Activated T-helper 1 cell treated with anti-CD3 and anti-CD28 coated beads, Interleukin-12 subunit alpha, Interleukin-12 subunit beta, Interleukin-2, Interleukin-4 antibody, amounts not matched to agents 30 ng/mL and 10 ng/mL and 1 ng/mL, durations not matched to agents 14 hours and 24 hours and 36 hours (primary cell): Measurements from ENCODE around the gene UTP14A. TPM values are rescaled to one million over a fixed set of nuclear protein-coding genes. Genes with fewer than 3 reads are reported as not detected.
"Not testable (repeated sequence)": the region's sequence is repeated elsewhere in the genome, so short reads cannot be mapped to it uniquely, and the experiment has no call there.

Source experiments
- DNase-seq: peaks from one replicate; pipeline ENCODE4 v3.0.0; 2021; ENCODE audit warnings: low spot score
- H3K27ac Mint-ChIP-seq: one replicate; pipeline ENCODE4 v1.8.0; 2021; ENCODE audit warnings: mild to moderate bottlenecking, mixed read lengths
- H3K27me3 Mint-ChIP-seq: one replicate; pipeline ENCODE4 v1.8.0; 2022; ENCODE audit warnings: mild to moderate bottlenecking, moderate library complexity, mixed read lengths; ENCODE audit not compliant: insufficient read depth
- H3K36me3 Mint-ChIP-seq: one replicate; pipeline ENCODE4 v1.8.0; 2021; ENCODE audit warnings: low read depth, mixed read lengths
- H3K4me1 Mint-ChIP-seq: one replicate; pipeline ENCODE4 v1.8.0; 2021; ENCODE audit warnings: low read depth, mixed read lengths
- H3K4me3 Mint-ChIP-seq: one replicate; pipeline ENCODE4 v1.8.0; 2021; ENCODE audit warnings: mild to moderate bottlenecking, moderate library complexity, mixed read lengths
- H3K9me3 Mint-ChIP-seq: one replicate; pipeline ENCODE4 v1.8.0; 2021; ENCODE audit warnings: mixed read lengths
- intact Hi-C: fragments of 100-400 bp; cut with micrococcal nuclease; formaldehyde crosslinking; loops from one replicate; pipeline ENCODE4 v1.15.1; 2024
- total RNA-seq: library from RNA; stranded (reverse); gene quantifications from 2 replicates; pipeline ENCODE4 v1.2.3, GENCODE V29; 2022

The UTP14A gene, protein sequence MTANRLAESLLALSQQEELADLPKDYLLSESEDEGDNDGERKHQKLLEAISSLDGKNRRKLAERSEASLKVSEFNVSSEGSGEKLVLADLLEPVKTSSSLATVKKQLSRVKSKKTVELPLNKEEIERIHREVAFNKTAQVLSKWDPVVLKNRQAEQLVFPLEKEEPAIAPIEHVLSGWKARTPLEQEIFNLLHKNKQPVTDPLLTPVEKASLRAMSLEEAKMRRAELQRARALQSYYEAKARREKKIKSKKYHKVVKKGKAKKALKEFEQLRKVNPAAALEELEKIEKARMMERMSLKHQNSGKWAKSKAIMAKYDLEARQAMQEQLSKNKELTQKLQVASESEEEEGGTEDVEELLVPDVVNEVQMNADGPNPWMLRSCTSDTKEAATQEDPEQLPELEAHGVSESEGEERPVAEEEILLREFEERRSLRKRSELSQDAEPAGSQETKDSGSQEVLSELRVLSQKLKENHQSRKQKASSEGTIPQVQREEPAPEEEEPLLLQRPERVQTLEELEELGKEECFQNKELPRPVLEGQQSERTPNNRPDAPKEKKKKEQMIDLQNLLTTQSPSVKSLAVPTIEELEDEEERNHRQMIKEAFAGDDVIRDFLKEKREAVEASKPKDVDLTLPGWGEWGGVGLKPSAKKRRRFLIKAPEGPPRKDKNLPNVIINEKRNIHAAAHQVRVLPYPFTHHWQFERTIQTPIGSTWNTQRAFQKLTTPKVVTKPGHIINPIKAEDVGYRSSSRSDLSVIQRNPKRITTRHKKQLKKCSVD
- total RNA-seq: 59.3 and 62.4 TPM in 2 replicates

GRCh38 chrX:129905787-129906580 is at the start of gene UTP14A:
UTP14A (plus strand) TSS chrX:129906164; CDS start chrX:129906211, 47 bp downstream.
- H3K27me3 Mint-ChIP-seq: no peaks in the 10 kb centered on the region
- intact Hi-C loops: loop anchor here (1.0 to 10.0 kb wide), 9 partner anchors 25 to 1907 kb away; partner anchors contain the start of genes BCORL1, RAB33A, ZDHHC9 and ZNF280C
- H3K9me3 Mint-ChIP-seq: no peaks in the 10 kb centered on the region
- peaks cover 19% of the 10 kb centered on the region for H3K36me3 Mint-ChIP-seq
- peak; percentile 81 for DNase-seq
- peak within 1 kb of the TSS; percentile 92 for H3K27ac Mint-ChIP-seq
- H3K4me3 Mint-ChIP-seq: peak within 1 kb of the TSS; percentile 96
- H3K4me1 Mint-ChIP-seq: peaks cover 11% of the 10 kb centered on the region

DNA sequence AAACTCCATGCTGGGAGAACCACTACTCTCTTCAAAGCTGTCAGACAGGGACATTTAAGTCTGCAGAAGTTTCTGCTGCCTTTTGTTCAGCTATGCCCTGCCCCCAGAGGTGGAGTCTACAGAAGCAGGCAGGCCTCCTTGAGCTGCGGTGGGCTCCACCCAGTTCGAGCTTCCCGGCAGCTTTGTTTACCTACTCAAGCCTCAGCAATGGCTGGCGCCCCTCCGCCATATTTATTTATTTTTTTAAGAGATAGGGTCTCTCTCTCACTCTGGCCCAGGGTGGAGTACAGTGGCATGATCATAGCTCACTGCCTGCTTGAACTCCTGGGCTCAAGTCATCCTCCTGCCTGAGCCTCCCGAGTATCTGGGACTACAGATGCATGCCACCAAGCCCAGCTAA is 46.8 kb upstream of the UTP14A start:
- H3K4me3 Mint-ChIP-seq, H3K36me3 Mint-ChIP-seq, H3K27ac Mint-ChIP-seq, DNase-seq, H3K4me1 Mint-ChIP-seq, H3K9me3 Mint-ChIP-seq, H3K27me3 Mint-ChIP-seq, intact Hi-C loops: not testable (repeated sequence)

GRCh38 chrX:129866321-129866720 is 39.6 kb upstream of the UTP14A start:
- DNase-seq, H3K4me3 Mint-ChIP-seq, H3K27ac Mint-ChIP-seq, H3K9me3 Mint-ChIP-seq, intact Hi-C loops, H3K36me3 Mint-ChIP-seq, H3K4me1 Mint-ChIP-seq: not testable (repeated sequence)
- H3K27me3 Mint-ChIP-seq: peaks cover 13% of the 10 kb centered on the region

- peaks cover 12% of the 10 kb centered on the region for H3K27me3 Mint-ChIP-seq
- DNase-seq: no peak
- H3K36me3 Mint-ChIP-seq: no peaks in the 10 kb centered on the region
- no peaks in the 10 kb centered on the region for H3K4me1 Mint-ChIP-seq
- no peak overlapping the region for H3K27ac Mint-ChIP-seq
- H3K9me3 Mint-ChIP-seq: no peaks in the 10 kb centered on the region
- intact Hi-C loops: no loop called here
- H3K4me3 Mint-ChIP-seq: no peak overlapping the region
These were observed 33.4 kb upstream of the UTP14A start for GRCh38 chrX:129872524-129872923.

GRCh38 chrX:129875669-129876068 is 30.3 kb upstream of the UTP14A start:
- Mint-ChIP-seq H3K27ac (no peak overlapping the region), H3K27me3 (peaks cover 7% of the 10 kb centered on the region), H3K36me3 (no peaks in the 10 kb centered on the region), H3K9me3 (no peaks in the 10 kb centered on the region), H3K4me3 (no peak overlapping the region), H3K4me1 (no peaks in the 10 kb centered on the region)
- no peak for DNase-seq
- intact Hi-C loops: no loop called here

GRCh38 chrX:129876771-129877305 is 29.1 kb upstream of the UTP14A start:
- intact Hi-C loops: no loop called here
- Mint-ChIP-seq H3K9me3 (no peaks in the 10 kb centered on the region), H3K27ac (no peak overlapping the region), H3K27me3 (no peaks in the 10 kb centered on the region), H3K4me3 (no peak overlapping the region), H3K4me1 (no peaks in the 10 kb centered on the region), H3K36me3 (no peaks in the 10 kb centered on the region)
- no peak for DNase-seq

DNA sequence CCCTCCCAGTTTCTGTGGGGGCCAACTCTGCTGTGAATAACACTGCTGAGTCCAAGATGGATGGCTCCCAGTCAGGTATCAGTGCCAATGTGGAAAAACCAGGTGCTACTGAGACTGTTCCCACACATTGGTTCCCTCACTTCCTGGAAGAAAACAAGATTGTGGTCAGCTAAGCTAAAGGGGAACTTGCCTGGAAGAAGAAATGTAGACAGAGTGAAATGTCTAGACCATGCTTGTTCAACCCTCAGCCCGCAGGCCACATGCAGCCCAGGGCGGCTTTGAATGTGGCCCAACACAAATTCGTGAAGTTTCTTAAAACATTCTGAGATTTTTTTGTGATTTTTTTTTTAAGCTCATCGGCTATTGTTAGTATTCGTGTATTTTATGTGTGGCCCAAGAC is 28.6 kb upstream of the UTP14A start:
- no peak overlapping the region for H3K27ac Mint-ChIP-seq
- no peaks in the 10 kb centered on the region for H3K4me1 Mint-ChIP-seq
- intact Hi-C loops: no loop called here

GRCh38 chrX:129900054-129900453 is 5.9 kb upstream of the UTP14A start:
- Mint-ChIP-seq H3K9me3 (no peaks in the 10 kb centered on the region), H3K36me3 (no peaks in the 10 kb centered on the region), H3K27ac (no peak overlapping the region), H3K4me3 (no peak overlapping the region), H3K27me3 (no peaks in the 10 kb centered on the region), H3K4me1 (no peaks in the 10 kb centered on the region)
- no peak for DNase-seq
- intact Hi-C loops: loop anchor here (10.0 kb wide), 1 partner anchor 265 kb away; no protein-coding TSS in a partner anchor

More for the DNA sequence above, 28.6 kb upstream of the UTP14A start:
- DNase-seq: no peak
- no peaks in the 10 kb centered on the region for H3K27me3 Mint-ChIP-seq
- H3K4me3 Mint-ChIP-seq: no peak overlapping the region
- H3K9me3 Mint-ChIP-seq: no peaks in the 10 kb centered on the region
- H3K36me3 Mint-ChIP-seq: no peaks in the 10 kb centered on the region

GRCh38 chrX:129908636-129909035 is 2.7 kb downstream of the UTP14A start:
- intact Hi-C loops: loop anchor here (5.0 to 10.0 kb wide), 3 partner anchors 264 to 359 kb away; partner anchors contain the start of genes RAB33A and ZNF280C
- no peaks in the 10 kb centered on the region for H3K27me3 Mint-ChIP-seq
- H3K36me3 Mint-ChIP-seq: peaks cover 29% of the 10 kb centered on the region
- H3K4me3 Mint-ChIP-seq: peak overlapping the region; percentile 15
- H3K9me3 Mint-ChIP-seq: no peaks in the 10 kb centered on the region
- no peak for DNase-seq
- H3K4me1 Mint-ChIP-seq: peaks cover 11% of the 10 kb centered on the region
- H3K27ac Mint-ChIP-seq: no peak overlapping the region

DNA sequence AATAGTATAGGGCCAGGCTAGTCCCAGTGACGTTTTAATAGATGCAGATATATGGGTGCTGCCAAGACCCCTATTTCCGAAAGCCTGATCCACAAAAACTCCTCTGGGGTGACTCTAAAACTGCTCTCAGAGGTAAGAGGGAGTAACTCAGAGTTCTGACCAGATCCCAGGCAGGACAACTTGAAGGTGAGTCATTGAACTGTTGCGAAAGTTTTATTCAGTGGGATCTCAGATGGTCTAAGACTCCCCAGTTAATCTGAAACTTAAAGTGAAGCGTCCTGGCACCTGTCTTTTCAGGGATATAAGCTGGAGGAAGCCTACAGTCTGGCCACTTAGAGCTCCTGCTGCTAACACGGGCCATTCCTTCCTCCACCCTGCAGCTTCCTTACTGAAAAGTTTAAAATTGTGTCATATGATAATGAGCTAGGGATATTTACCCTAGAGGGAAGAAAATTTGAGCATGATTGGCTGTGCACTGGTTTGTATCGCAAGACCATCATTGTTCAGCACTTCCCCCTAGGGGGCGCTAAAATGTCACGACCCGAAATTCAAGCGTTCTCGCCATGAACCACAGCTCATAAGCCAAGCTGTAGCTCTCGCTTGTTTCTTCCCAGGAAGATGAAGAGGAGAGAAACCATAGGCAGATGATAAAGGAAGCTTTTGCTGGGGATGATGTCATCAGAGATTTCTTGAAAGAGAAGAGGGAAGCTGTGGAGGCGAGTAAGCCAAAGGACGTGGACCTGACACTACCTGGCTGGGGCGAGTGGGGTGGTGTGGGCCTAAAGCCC is 19.5 kb downstream of the UTP14A start:
- intact Hi-C loops: loop anchor here (1.0 to 5.0 kb wide), 4 partner anchors 103 to 1887 kb away; no protein-coding TSS in a partner anchor
- H3K27me3 Mint-ChIP-seq: no peaks in the 10 kb centered on the region
- H3K36me3 Mint-ChIP-seq: peaks cover 32% of the 10 kb centered on the region
- H3K4me1 Mint-ChIP-seq: peaks cover 8% of the 10 kb centered on the region
- H3K9me3 Mint-ChIP-seq: no peaks in the 10 kb centered on the region
- no peak overlapping the region for H3K4me3 Mint-ChIP-seq
- peak; percentile 56 for DNase-seq
- H3K27ac Mint-ChIP-seq: no peak overlapping the region

GRCh38 chrX:129930941-129931410 is 25.0 kb downstream of the UTP14A start:
- DNase-seq: no peak
- H3K4me1 Mint-ChIP-seq: peaks cover 5% of the 10 kb centered on the region
- peaks cover 9% of the 10 kb centered on the region for H3K27me3 Mint-ChIP-seq
- H3K27ac Mint-ChIP-seq: peak overlapping the region; percentile 80
- H3K9me3 Mint-ChIP-seq: no peaks in the 10 kb centered on the region
- H3K4me3 Mint-ChIP-seq: peak overlapping the region; percentile 81
- intact Hi-C loops: loop anchor here (1.0 to 5.0 kb wide), 4 partner anchors 24 to 329 kb away; partner anchors contain the start of gene UTP14A
- peaks cover 9% of the 10 kb centered on the region for H3K36me3 Mint-ChIP-seq
